GM21367 (cell line): ENCODE data around the gene SRBD1.
A peak's percentile ranks its signal among the peaks of the same experiment; 100 is the strongest.

Experiments
- ATAC-seq: cut with Tn5 transposase; IDR thresholded peaks from one replicate; pipeline ENCODE4 v1.9.1; 2021; ENCODE audit not compliant: unreplicated experiment

The SRBD1 gene

GRCh38 chr2:45611020-45611859 is at the start of gene SRBD1:
TSS of gene SRBD1 (minus strand) at chr2:45611267. CDS start at chr2:45605441, 5,826 bp downstream.
- peak; percentile 82 for ATAC-seq

GRCh38 chr2:45654250-45654649 is 43.2 kb upstream of the SRBD1 start:
- no peak for ATAC-seq

GRCh38 chr2:45653122-45653913 is 42.3 kb upstream of the SRBD1 start:
- no peak for ATAC-seq

GRCh38 chr2:45652090-45653031 is 41.3 kb upstream of the SRBD1 start:
- no peak for ATAC-seq

GRCh38 chr2:45651415-45652089 is 40.5 kb upstream of the SRBD1 start, which contains the start of gene PRKCE:
TSS of gene PRKCE (plus strand) at chr2:45651675.
- peak; percentile 19 for ATAC-seq

- ATAC-seq: peak; percentile 52
Observed at GRCh38 chr2:45650851-45651414, 39.9 kb upstream of the SRBD1 start.

- ATAC-seq: peak; percentile 24
Observed at GRCh38 chr2:45649858-45650811, 39.1 kb upstream of the SRBD1 start.

GRCh38 chr2:45649462-45649857 is 38.4 kb upstream of the SRBD1 start:
- ATAC-seq: no peak

GRCh38 chr2:45648636-45649035 is 37.6 kb upstream of the SRBD1 start:
- ATAC-seq: no peak

- ATAC-seq: no peak
Observed at GRCh38 chr2:45647986-45648520, 37.0 kb upstream of the SRBD1 start.

GRCh38 chr2:45647356-45647755 is 36.3 kb upstream of the SRBD1 start:
- ATAC-seq: no peak

- no peak for ATAC-seq
Observed at GRCh38 chr2:45646289-45646688, 35.2 kb upstream of the SRBD1 start.

- peak; percentile 66 for ATAC-seq
Observed at GRCh38 chr2:45643543-45644542, 32.8 kb upstream of the SRBD1 start.

- ATAC-seq: no peak
Observed at GRCh38 chr2:45643095-45643494, 32.0 kb upstream of the SRBD1 start.

- no peak for ATAC-seq
Observed at GRCh38 chr2:45640576-45640975, 29.5 kb upstream of the SRBD1 start.

- ATAC-seq: no peak
Observed at GRCh38 chr2:45637440-45637839, 26.4 kb upstream of the SRBD1 start.

- ATAC-seq: no peak
Observed at GRCh38 chr2:45636008-45636407, 24.9 kb upstream of the SRBD1 start.
